ENCODE results near the gene LCE6A.

DNA sequence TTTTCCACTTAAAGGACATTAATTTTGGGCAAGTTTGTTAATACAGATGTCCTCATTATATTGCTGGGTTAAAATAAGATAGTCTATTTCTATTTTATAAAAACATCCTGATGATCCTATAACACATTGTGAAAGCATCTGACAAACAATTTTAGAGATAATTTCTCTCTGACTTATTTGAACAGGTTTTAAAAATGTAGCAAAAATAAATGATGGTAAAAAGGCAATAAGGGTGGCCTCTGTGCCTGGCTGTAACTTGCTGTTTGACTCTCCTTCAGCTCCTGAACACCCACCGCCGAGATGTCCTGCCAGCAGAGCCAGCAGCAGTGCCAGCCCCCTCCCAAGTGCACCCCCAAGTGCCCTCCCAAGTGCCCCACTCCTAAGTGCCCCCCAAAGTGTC is 15.5 kb upstream of the LCE6A start, which contains the start of gene LCE1A:
- TF ChIP-seq, protein P1, sequence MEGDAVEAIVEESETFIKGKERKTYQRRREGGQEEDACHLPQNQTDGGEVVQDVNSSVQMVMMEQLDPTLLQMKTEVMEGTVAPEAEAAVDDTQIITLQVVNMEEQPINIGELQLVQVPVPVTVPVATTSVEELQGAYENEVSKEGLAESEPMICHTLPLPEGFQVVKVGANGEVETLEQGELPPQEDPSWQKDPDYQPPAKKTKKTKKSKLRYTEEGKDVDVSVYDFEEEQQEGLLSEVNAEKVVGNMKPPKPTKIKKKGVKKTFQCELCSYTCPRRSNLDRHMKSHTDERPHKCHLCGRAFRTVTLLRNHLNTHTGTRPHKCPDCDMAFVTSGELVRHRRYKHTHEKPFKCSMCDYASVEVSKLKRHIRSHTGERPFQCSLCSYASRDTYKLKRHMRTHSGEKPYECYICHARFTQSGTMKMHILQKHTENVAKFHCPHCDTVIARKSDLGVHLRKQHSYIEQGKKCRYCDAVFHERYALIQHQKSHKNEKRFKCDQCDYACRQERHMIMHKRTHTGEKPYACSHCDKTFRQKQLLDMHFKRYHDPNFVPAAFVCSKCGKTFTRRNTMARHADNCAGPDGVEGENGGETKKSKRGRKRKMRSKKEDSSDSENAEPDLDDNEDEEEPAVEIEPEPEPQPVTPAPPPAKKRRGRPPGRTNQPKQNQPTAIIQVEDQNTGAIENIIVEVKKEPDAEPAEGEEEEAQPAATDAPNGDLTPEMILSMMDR (IDR thresholded peaks at IDR 0.05; ENCODE audit: low read depth, low read length, poor library complexity, severe bottlenecking) = no peak
- TF ChIP-seq EZH2phosphoT487 (IDR thresholded peaks at IDR 0.05; ENCODE audit: borderline replicate concordance, low read length) = no peak
